Activated naive CD8-positive, alpha-beta T cell (primary cell): Measurements from ENCODE around the gene CACTIN.
"Not testable (repeated sequence)": the region's sequence is repeated elsewhere in the genome, so short reads cannot be mapped to it uniquely, and the experiment has no call there.

Experiments
- H3K27ac Mint-ChIP-seq: one replicate; pipeline ENCODE4 v1.8.0; 2021; ENCODE audit warnings: mixed read lengths
- H3K27me3 Mint-ChIP-seq: one replicate; pipeline ENCODE4 v1.8.0; 2021; ENCODE audit warnings: mixed read lengths
- H3K36me3 Mint-ChIP-seq: one replicate; pipeline ENCODE4 v1.8.0; 2021; ENCODE audit warnings: mixed read lengths
- H3K4me1 Mint-ChIP-seq: one replicate; pipeline ENCODE4 v1.8.0; 2021; ENCODE audit warnings: low read depth, mixed read lengths
- H3K4me3 Mint-ChIP-seq: one replicate; pipeline ENCODE4 v1.8.0; 2021; ENCODE audit warnings: mild to moderate bottlenecking, mixed read lengths
- H3K9me3 Mint-ChIP-seq: one replicate; pipeline ENCODE4 v1.8.0; 2021; ENCODE audit warnings: low read depth, mixed read lengths

Gene CACTIN

DNA sequence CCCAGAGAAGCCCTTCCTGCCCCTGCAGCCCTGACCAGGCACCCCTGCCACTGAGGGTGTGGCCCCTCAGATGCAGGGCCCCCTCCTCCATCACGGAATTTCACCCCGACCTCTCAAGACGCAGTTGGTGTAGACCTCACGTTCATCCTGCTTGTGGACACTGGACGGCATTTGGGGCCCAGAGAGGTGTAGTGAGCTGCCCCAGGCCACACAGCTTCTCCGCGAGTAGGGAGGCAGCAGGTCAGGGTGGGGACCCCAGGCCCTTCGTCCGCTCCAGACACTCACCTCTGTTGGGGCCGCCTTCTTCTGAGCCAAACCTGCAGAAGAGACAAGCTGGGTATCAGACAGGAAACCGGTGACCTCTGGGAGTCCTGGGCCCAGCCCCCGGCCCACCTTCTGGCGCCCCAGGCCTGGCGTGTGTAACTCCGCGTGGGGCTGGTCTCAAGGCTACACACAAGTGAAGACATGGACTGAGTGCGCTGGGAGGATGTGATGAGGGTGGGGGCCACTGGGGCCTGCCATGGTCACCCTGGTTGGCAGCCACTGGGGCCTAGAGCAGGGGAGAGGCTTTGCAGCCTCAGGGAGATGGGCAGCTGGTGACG, 40.5 kb upstream of the CACTIN start:
- Mint-ChIP-seq H3K36me3 (no peaks in the 10 kb centered on the region), H3K27ac (no peak overlapping the region), H3K27me3 (no peaks in the 10 kb centered on the region), H3K4me1 (peaks cover 16% of the 10 kb centered on the region), H3K9me3 (no peaks in the 10 kb centered on the region), H3K4me3 (no peak overlapping the region)

- not testable (repeated sequence) for H3K4me3 Mint-ChIP-seq, H3K36me3 Mint-ChIP-seq, H3K27ac Mint-ChIP-seq, H3K27me3 Mint-ChIP-seq, H3K9me3 Mint-ChIP-seq
- H3K4me1 Mint-ChIP-seq, result peaks cover 12% of the 10 kb centered on the region
Observed at GRCh38 chr19:3666545-3666856, 39.9 kb upstream of the CACTIN start.

- Mint-ChIP-seq H3K9me3 (no peaks in the 10 kb centered on the region), H3K27me3 (no peaks in the 10 kb centered on the region), H3K36me3 (no peaks in the 10 kb centered on the region), H3K4me3 (no peak overlapping the region), H3K27ac (no peak overlapping the region), H3K4me1 (peaks cover 10% of the 10 kb centered on the region)
Observed at GRCh38 chr19:3665681-3666544, 39.3 kb upstream of the CACTIN start.

- Mint-ChIP-seq H3K36me3 (no peaks in the 10 kb centered on the region), H3K27me3 (no peaks in the 10 kb centered on the region), H3K27ac (no peak overlapping the region), H3K9me3 (no peaks in the 10 kb centered on the region), H3K4me3 (no peak overlapping the region), H3K4me1 (peaks cover 6% of the 10 kb centered on the region)
Observed at GRCh38 chr19:3664879-3665642, 38.5 kb upstream of the CACTIN start.

DNA sequence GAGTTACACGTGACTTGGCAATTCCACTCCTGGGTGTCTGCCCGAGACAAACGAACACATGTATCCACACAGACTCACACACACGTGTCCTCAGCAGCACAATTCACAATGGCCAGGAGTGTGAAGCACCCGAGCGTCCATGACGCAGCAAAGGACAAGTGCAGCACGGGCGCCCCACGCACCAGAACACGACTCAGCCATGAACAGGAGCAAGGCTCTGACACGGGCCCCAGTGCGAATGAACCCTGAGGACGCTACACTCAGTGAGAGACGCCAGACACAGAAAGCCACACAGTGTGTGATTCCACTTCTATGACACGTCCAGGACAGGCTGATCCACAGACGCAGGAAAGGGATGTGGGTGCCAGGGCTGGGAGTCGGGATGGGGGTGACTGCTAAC, 37.2 kb upstream of the CACTIN start:
- Mint-ChIP-seq H3K4me1 (peaks cover 3% of the 10 kb centered on the region), H3K4me3 (no peak overlapping the region), H3K36me3 (no peaks in the 10 kb centered on the region), H3K27me3 (no peaks in the 10 kb centered on the region), H3K9me3 (no peaks in the 10 kb centered on the region), H3K27ac (no peak overlapping the region)

GRCh38 chr19:3661284-3662238, 35.0 kb upstream of the CACTIN start:
- no peaks in the 10 kb centered on the region for H3K9me3 Mint-ChIP-seq
- H3K4me1 Mint-ChIP-seq, result peaks cover 3% of the 10 kb centered on the region
- H3K27ac Mint-ChIP-seq, result no peak overlapping the region
- no peak overlapping the region for H3K4me3 Mint-ChIP-seq
- no peaks in the 10 kb centered on the region for H3K36me3 Mint-ChIP-seq
- no peaks in the 10 kb centered on the region for H3K27me3 Mint-ChIP-seq

DNA sequence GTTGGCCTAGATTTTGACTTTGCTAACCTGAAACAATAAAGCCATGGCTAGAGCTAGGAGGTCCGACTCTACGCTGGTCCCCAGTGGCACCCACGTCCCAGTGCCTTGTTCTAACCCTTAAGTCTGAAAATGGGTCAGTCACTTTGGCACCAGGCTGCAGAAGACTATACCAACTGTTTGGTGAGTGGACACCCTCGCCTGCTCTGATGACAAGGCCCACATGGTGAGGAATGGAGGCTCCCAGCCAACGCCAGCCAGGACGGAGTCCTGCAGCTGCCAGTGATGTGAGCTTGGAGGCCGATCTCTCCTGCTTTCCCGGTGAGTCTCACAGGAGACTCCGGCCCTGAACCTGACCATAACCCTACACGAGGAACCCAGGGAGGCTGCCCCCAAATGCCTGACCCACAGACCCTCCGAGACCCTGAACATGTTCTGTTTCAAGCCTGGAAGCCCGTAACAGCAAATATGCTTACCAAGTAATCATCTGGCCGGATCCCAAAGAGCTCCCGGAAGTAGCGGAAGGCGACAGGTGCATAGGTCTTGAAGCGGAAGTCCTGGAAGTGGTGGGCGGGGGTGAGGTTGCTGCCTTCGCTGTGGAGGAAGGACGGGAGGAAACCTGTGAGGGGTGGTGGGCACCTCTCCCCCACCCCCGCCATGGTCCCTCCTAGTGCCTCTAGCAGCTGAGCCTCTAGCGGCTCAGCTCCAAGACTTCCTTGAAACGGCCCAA, 34.1 kb upstream of the CACTIN start:
- Mint-ChIP-seq H3K9me3 (no peaks in the 10 kb centered on the region), H3K4me1 (no peaks in the 10 kb centered on the region), H3K4me3 (no peak overlapping the region), H3K36me3 (no peaks in the 10 kb centered on the region), H3K27me3 (no peaks in the 10 kb centered on the region), H3K27ac (no peak overlapping the region)

GRCh38 chr19:3659746-3660112, 33.1 kb upstream of the CACTIN start:
- Mint-ChIP-seq H3K27ac (no peak overlapping the region), H3K4me1 (no peaks in the 10 kb centered on the region), H3K27me3 (no peaks in the 10 kb centered on the region), H3K36me3 (no peaks in the 10 kb centered on the region), H3K4me3 (no peak overlapping the region), H3K9me3 (no peaks in the 10 kb centered on the region)

DNA sequence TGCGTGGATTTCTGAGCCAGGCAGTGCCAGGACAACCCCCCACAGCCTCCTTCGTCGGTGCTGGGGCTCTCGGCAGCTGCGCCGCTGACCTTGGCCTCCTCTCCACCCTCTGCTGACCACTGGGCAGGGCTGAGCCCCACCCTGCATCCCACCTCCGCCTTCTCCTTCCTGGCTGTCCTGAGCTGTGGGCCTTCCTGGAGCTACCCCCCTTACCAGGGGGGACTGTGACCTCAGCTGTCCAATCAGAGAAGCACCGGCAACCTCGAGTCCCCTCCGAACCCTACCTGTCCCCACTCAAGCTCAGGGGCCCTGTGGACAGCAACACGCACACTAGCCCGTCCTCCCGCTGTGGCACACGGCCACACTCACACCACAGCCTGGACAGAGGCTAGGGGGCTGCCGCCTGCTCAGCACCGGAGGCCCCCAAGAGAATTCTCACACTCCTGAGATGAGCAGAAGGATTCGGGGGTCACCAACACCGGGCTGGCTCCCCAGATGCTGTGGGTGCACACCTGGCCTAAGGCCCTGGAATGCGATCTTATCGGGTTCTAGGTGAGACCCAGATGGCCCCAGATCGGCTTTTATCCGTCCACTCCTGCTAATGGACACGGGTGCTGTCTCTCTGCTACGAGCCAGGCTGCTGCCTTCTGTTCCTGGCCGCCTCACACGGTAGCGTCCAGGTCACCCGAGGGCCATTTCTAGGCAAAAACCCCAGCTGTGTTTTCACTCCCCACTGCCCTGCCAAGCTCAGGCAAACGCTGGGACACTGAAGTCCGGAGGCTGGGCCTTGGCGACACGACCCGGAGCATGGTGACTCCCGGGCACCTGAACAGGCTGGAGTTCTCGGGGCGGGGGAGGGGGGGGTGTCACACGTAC, 32.5 kb upstream of the CACTIN start:
- Mint-ChIP-seq H3K27ac (no peak overlapping the region), H3K4me1 (no peaks in the 10 kb centered on the region), H3K9me3 (no peaks in the 10 kb centered on the region), H3K27me3 (no peaks in the 10 kb centered on the region), H3K36me3 (no peaks in the 10 kb centered on the region), H3K4me3 (no peak overlapping the region)

DNA sequence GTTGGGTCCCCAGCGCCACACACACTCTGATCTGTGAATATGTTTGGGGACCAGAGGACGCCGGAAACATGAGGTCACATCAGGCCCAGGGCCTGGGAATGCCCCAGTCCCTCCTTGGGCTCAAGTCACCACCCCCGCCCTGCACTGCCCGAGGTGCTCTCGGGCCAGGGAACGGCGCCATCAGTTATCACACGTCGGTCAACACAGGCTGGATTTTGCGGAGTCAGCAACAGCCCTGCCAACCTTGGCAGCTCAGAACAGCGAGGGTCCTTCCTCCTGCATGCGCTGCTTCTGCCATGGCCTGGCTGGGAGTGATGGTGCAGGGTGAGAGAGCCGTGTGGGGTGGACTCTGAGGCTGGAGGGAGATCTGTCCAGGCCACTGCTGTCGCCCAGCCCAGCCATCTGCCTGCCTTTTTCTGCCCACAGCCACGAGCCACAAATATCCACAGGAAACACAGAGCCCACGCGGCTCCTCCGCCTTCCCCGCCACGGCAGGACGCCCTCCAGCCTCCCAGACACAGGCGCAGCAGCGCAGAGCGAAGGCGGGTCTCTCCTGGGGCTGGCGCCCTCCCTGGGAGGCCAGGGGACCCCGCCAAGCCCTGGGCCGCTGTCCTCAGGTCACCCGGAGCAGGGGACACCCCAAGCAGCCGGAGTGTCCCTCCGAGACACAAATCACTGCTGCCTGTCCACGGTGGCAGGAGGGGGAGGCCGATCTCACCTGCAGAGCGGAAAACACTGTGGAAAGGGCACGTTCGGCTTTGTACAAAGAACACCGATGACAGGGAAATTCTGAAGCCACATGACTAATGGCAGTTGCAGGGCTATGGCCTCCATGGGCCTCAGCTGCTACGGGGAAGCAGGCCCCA, 31.6 kb upstream of the CACTIN start:
- Mint-ChIP-seq H3K36me3 (no peaks in the 10 kb centered on the region), H3K4me1 (no peaks in the 10 kb centered on the region), H3K4me3 (no peak overlapping the region), H3K27ac (no peak overlapping the region), H3K9me3 (no peaks in the 10 kb centered on the region), H3K27me3 (no peaks in the 10 kb centered on the region)

GRCh38 chr19:3657395-3657769, 30.8 kb upstream of the CACTIN start:
- Mint-ChIP-seq H3K9me3 (no peaks in the 10 kb centered on the region), H3K36me3 (no peaks in the 10 kb centered on the region), H3K4me1 (no peaks in the 10 kb centered on the region), H3K27ac (no peak overlapping the region), H3K4me3 (no peak overlapping the region), H3K27me3 (no peaks in the 10 kb centered on the region)

GRCh38 chr19:3656747-3657394, 30.3 kb upstream of the CACTIN start:
- no peaks in the 10 kb centered on the region for H3K9me3 Mint-ChIP-seq
- no peak overlapping the region for H3K27ac Mint-ChIP-seq
- no peaks in the 10 kb centered on the region for H3K4me1 Mint-ChIP-seq
- no peaks in the 10 kb centered on the region for H3K36me3 Mint-ChIP-seq
- no peak overlapping the region for H3K4me3 Mint-ChIP-seq
- H3K27me3 Mint-ChIP-seq, result no peaks in the 10 kb centered on the region
